ENCODE data around the gene GRIK2.

DNA sequence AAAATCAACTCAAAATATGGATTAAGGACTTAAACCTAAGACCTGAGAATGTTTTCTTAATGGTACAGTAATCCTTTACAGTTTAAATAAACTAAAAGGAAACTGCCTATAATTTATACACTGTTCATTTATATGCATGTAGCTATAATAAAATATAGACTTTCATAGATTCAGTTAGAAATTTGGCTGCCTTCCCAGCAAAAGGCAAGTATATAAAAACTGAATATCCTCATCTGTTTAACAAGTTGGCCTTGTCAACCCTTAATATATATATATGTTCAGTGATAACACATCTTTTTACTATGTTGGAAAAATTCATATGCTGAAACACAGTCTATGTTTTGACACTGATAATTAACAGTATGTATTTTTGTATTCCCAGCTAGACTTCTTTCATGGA, 123.1 kb downstream of the GRIK2 start:
- TF ChIP-seq, protein P1, sequence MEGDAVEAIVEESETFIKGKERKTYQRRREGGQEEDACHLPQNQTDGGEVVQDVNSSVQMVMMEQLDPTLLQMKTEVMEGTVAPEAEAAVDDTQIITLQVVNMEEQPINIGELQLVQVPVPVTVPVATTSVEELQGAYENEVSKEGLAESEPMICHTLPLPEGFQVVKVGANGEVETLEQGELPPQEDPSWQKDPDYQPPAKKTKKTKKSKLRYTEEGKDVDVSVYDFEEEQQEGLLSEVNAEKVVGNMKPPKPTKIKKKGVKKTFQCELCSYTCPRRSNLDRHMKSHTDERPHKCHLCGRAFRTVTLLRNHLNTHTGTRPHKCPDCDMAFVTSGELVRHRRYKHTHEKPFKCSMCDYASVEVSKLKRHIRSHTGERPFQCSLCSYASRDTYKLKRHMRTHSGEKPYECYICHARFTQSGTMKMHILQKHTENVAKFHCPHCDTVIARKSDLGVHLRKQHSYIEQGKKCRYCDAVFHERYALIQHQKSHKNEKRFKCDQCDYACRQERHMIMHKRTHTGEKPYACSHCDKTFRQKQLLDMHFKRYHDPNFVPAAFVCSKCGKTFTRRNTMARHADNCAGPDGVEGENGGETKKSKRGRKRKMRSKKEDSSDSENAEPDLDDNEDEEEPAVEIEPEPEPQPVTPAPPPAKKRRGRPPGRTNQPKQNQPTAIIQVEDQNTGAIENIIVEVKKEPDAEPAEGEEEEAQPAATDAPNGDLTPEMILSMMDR (IDR thresholded peaks at IDR 0.05): no peak
- no peak for TF ChIP-seq POLR2A (IDR thresholded peaks at IDR 0.05)

All from adrenal gland (tissue), 5 donors.